Astrocyte of the spinal cord (primary cell): ENCODE results near the gene P2RX4.
A peak's percentile ranks its signal among the peaks of the same experiment; 100 is the strongest.

Experiments
- DNase-seq: peaks from one replicate; pipeline ENCODE4 v3.0.0; 2011; ENCODE audit warnings: low read depth, low spot score
- H3K4me3 ChIP-seq: 2 replicates; pipeline ENCODE4 v1.5.1; 2011; ENCODE audit warnings: low read depth, mild to moderate bottlenecking, low read length, moderate library complexity
- in situ Hi-C: cut with HindIII; loops from 2 replicates; pipeline ENCODE4 v1.10.0; 2017; ENCODE audit warnings: low sequenced_read_pairs
- TF ChIP-seq, protein P1 (sequence below): IDR thresholded peaks from 2 replicates; pipeline ENCODE4 v1.5.1; 2012; ENCODE audit warnings: low read depth, mild to moderate bottlenecking, low read length, inconsistent platforms

P2RX4 gene

DNA sequence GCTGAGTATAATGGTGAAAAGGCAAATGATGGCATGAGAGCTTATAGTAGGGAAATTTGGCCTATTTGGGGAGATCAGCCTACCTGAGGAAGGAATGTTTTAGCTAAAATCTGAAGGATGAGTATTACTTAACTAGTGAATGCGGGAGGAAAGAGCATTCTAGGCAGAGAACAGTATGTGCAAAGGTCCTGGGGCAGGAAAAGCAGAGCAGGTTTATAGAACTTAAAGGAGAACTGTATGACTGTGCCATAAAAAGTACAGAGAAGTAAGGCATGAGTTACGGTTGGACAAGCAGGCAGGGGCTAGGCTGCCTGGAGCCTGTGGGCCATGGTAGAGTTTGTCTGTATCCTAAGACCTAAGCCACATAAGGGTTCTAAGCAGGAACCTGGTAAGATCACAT is 21.7 kb upstream of the P2RX4 start:
- in situ Hi-C loops, result no loop called here
- DNase-seq, result no peak
- H3K4me3 ChIP-seq, result no peak overlapping the region
- TF ChIP-seq, protein P1, sequence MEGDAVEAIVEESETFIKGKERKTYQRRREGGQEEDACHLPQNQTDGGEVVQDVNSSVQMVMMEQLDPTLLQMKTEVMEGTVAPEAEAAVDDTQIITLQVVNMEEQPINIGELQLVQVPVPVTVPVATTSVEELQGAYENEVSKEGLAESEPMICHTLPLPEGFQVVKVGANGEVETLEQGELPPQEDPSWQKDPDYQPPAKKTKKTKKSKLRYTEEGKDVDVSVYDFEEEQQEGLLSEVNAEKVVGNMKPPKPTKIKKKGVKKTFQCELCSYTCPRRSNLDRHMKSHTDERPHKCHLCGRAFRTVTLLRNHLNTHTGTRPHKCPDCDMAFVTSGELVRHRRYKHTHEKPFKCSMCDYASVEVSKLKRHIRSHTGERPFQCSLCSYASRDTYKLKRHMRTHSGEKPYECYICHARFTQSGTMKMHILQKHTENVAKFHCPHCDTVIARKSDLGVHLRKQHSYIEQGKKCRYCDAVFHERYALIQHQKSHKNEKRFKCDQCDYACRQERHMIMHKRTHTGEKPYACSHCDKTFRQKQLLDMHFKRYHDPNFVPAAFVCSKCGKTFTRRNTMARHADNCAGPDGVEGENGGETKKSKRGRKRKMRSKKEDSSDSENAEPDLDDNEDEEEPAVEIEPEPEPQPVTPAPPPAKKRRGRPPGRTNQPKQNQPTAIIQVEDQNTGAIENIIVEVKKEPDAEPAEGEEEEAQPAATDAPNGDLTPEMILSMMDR, result no peak

DNA sequence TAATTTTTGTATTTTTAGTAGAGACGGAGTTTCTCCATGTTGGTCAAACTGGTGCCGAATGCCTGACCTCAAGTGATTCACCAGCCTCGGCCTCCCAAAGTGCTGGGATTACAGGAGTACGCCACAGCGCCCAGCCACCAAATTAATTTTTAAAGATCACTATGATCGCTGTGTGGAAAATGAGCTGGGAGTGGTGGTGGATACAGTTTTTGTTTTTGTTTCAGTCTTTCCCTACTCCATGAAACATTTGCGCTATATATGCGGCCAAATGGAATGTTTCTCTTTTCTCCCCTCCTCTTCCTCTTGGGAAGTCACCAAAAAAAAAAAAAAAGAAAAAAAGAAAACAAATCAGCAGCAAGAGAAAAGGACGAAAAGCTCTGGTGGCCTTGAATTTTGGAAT is 20.8 kb upstream of the P2RX4 start:
- no peak for DNase-seq
- H3K4me3 ChIP-seq, result no peak overlapping the region
- in situ Hi-C loops, result no loop called here
- TF ChIP-seq, protein P1, result no peak

DNA sequence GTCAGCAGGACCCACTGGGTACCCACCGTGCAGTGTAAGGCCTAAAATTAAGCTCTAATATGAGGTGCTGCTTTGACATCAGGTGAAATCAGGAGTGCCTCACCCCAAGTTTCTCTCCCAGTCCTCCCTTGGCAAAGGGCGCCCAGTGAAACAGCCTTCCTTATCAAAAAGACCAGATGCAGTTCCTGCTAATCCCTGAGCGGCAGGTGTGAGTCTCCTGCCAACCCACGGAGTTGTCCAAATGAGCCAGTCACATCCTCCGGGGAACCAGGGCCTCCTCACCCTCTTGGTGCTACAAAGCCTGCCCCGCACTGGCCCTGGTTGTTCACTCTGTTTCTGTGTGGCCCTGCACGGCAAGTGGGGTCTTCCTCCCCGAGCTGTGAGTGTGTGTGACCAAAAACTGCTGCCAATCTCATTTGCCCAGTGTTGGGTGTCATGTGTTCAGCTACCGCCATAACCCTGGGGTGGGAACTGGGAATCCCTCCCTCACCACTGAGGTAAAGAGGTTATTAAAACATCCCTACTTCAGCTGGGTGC is 20.2 kb upstream of the P2RX4 start:
- in situ Hi-C loops, result no loop called here
- no peak for DNase-seq

DNA sequence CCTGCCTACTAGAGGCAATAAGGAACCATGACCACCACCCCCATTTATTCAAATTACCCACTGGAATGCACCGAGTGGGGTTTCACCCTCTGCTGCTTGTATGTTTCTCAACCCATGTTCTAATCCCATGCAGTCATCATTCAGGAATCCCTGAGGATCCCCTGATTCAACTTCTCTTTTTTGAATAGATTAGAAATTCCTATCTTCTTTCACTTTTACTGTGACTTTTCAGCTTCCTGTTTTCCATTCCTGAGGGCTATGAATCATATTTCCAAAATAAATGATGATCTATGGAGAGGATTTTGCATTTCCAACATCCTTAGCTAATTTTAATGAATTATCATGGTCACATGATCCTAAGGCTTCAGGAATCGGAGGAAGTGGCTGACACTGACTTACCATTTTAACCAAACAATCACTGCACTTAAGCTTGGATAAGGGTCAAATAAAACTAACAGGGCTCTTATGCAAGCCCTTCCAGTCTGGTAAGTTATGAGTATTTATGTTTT is 19.4 kb upstream of the P2RX4 start:
- no peak overlapping the region for H3K4me3 ChIP-seq
- TF ChIP-seq, protein P1, result no peak
- in situ Hi-C loops, result no loop called here
- peak; percentile 86 for DNase-seq

More for the DNA sequence above, 20.2 kb upstream of the P2RX4 start:
- TF ChIP-seq, protein P1, result no peak
- no peak overlapping the region for H3K4me3 ChIP-seq

DNA sequence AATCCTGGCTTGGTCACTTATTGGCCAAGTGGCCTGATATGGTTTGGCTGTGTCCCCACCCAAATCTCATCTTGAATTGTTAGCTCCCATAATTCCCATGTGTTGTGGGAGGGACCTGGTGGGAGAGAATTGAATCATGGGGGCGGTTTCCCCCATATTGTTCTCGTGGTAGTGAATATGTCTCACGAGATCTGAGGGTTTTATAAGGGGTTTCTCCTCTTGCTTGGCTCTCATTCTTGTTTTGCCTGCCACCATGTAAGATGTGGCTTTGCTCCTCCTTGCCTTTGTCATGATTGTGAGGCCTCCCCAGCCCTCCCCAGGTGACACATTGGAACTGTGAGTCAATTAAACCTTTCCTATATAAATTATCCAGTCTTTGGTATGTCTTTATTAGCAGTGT is 18.8 kb upstream of the P2RX4 start:
- TF ChIP-seq, protein P1, result no peak
- H3K4me3 ChIP-seq, result no peak overlapping the region
- in situ Hi-C loops, result no loop called here
- DNase-seq, result no peak

DNA sequence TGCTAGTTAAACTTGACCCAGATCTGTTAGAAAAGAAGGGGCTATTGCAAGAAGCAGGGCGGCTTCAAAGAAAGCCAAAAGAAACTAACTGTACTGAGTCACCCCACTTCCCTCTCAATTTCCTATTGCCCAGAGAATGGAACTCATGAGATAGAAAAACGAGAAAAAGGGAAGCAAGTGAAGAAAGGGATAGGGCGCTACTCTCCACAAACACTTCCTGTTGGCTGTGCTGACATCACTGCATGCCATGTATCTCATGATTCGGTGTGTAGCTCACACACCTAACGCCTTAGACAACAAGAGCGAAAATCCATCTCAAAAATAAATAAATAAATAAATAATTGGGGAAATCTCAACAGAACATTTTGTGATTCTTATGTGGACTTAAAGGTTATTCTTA is 13.0 kb upstream of the P2RX4 start:
- no peak for DNase-seq
- H3K4me3 ChIP-seq, result no peak overlapping the region
- in situ Hi-C loops, result no loop called here
- TF ChIP-seq, protein P1, result no peak
